H1 (cell line): Measurements from ENCODE around the gene VSX1. TPM values are rescaled to one million over a fixed set of nuclear protein-coding genes. Genes with fewer than 3 reads are reported as not detected.

ENCODE experiments used
- CTCF ChIA-PET: fragments of 300-600 bp; sonication (Branson Sonifier 250); formaldehyde crosslinking; loops from one replicate; lab custom pipeline; 2021; ENCODE audit not compliant: partially characterized antibody; lab: Charles Lee
- POLR2A ChIA-PET: fragments of 300-600 bp; sonication (Branson Sonifier 250); formaldehyde crosslinking; loops from one replicate; lab custom pipeline; 2021; ENCODE audit warnings: inconsistent platforms; ENCODE audit not compliant: partially characterized antibody; lab: Charles Lee
- DNase-seq, 2 experiments: peaks; one replicate each; pipeline versions ENCODE4 v3.0.0 to v3.0.0-alpha.2; 2010 to 2022; ENCODE audit warnings: low spot score in 2 of 2, low read depth in 1 of 2, mixed read lengths in 1 of 2
- FAIRE-seq: peaks from 2 replicates; lab custom pipeline; 2011; peaks lifted over from hg19 to GRCh38; lab: Jason Lieb, UNC
- H2AFZ ChIP-seq: 2 replicates; pipeline ENCODE4 v1.8.1; 2012; ENCODE audit warnings: low read length, inconsistent platforms
- H2AK5ac ChIP-seq: 2 replicates; pipeline ENCODE4 v1.6.1; 2013; ENCODE audit warnings: low read depth, low read length
- H2BK120ac ChIP-seq: replicated peaks from 2 replicates; pipeline ENCODE3; 2013; ENCODE audit warnings: low read depth, low read length, inconsistent platforms
- H2BK12ac ChIP-seq: 2 replicates; pipeline ENCODE4 v1.6.1; 2013; ENCODE audit warnings: low read depth, low read length
- H2BK15ac ChIP-seq: 2 replicates; pipeline ENCODE4 v1.6.1; 2013; ENCODE audit warnings: low read length
- H2BK20ac ChIP-seq: 2 replicates; pipeline ENCODE4 v1.6.1; 2013; ENCODE audit warnings: low read length
- H2BK5ac ChIP-seq: 2 replicates; pipeline ENCODE4 v1.6.1; 2013; ENCODE audit warnings: low read depth, low read length
- H3K14ac ChIP-seq: 2 replicates; pipeline ENCODE4 v1.6.1; 2013; ENCODE audit warnings: inconsistent platforms; ENCODE audit not compliant: insufficient read length
- H3K18ac ChIP-seq: 2 replicates; pipeline ENCODE4 v1.6.1; 2013; ENCODE audit warnings: low read length; ENCODE audit errors: extremely low read depth
- H3K23ac ChIP-seq: 2 replicates; pipeline ENCODE4 v1.6.1; 2013; ENCODE audit warnings: inconsistent platforms; ENCODE audit not compliant: insufficient read length
- H3K23me2 ChIP-seq: 2 replicates; pipeline ENCODE4 v1.6.1; 2013; ENCODE audit warnings: low read depth, low read length
- H3K27ac ChIP-seq: 2 replicates; pipeline ENCODE4 v1.6.1; 2011; ENCODE audit warnings: low read depth, low read length, inconsistent platforms
- H3K27me3 ChIP-seq, 4 experiments: replicated peaks in 1 of 4; 1 replicate in 1 of 4; 2 replicates in 3 of 4; pipeline versions ENCODE4 v1.6.1 to v1.8.1; 2011 to 2013; ENCODE audit warnings: low read length in 3 of 4, mild to moderate bottlenecking in 3 of 4, inconsistent platforms in 2 of 4, mixed read lengths in 2 of 4, moderate library complexity in 1 of 4; ENCODE audit not compliant: control insufficient read depth in 3 of 4, insufficient read depth in 3 of 4; ENCODE audit errors: extremely low read depth in 1 of 4
- H3K36me3 ChIP-seq, 4 experiments: 2 replicates each; pipeline versions ENCODE4 v1.6.1 to v1.8.1; 2011 to 2013; ENCODE audit warnings: mild to moderate bottlenecking in 4 of 4, low read length in 3 of 4, moderate library complexity in 2 of 4, control low read depth in 1 of 4, inconsistent platforms in 1 of 4; ENCODE audit not compliant: insufficient read depth in 4 of 4, control insufficient read depth in 2 of 4
- H3K4ac ChIP-seq: replicated peaks from 2 replicates; pipeline ENCODE3; 2013; ENCODE audit warnings: low read length, low read depth, mixed read lengths, inconsistent platforms; ENCODE audit not compliant: insufficient read length
- H3K4me1 ChIP-seq, 4 experiments: replicated peaks in 1 of 4; 1 replicate in 1 of 4; 2 replicates in 3 of 4; pipeline versions ENCODE4 v1.6.1 to v1.8.1; 2011 to 2013; ENCODE audit warnings: low read length in 3 of 4, inconsistent platforms in 2 of 4, mixed read lengths in 1 of 4; ENCODE audit not compliant: insufficient read depth in 4 of 4, control insufficient read depth in 3 of 4
- H3K4me2 ChIP-seq, 2 experiments: 2 replicates each; pipeline versions ENCODE4 v1.6.1 to v1.8.1; 2011 to 2013; ENCODE audit warnings: low read depth in 2 of 2, low read length in 2 of 2, control low read depth in 1 of 2, inconsistent platforms in 1 of 2, mild to moderate bottlenecking in 1 of 2; ENCODE audit not compliant: insufficient read depth in 1 of 2
- H3K4me3 ChIP-seq, 4 experiments: fragments of 200-600, 300-600 bp in 1 of 4; sonication (generic), shearing (Covaris generic), sonication (Bioruptor Twin) in 1 of 4; 2 replicates each; pipeline versions ENCODE4 v1.5.1 to v1.8.1; 2011 to 2016; ENCODE audit warnings: low read length in 4 of 4, low read depth in 3 of 4, control low read depth in 2 of 4, inconsistent platforms in 2 of 4, mild to moderate bottlenecking in 2 of 4, mixed read lengths in 1 of 4, moderate library complexity in 1 of 4; ENCODE audit not compliant: insufficient read depth in 2 of 4; ENCODE audit errors: extremely low read depth in 1 of 4
- H3K56ac ChIP-seq: replicated peaks from 2 replicates; pipeline ENCODE3; 2013; ENCODE audit warnings: low read depth, mild to moderate bottlenecking, mixed read lengths, low read length, inconsistent platforms; ENCODE audit not compliant: insufficient read length
- H3K79me1 ChIP-seq: 2 replicates; pipeline ENCODE4 v1.6.1; 2013; ENCODE audit warnings: low read depth, low read length, control low read depth
- H3K79me2 ChIP-seq, 2 experiments: 2 replicates each; pipeline versions ENCODE4 v1.6.1 to v1.8.1; 2012 to 2013; ENCODE audit warnings: low read length in 2 of 2, mild to moderate bottlenecking in 2 of 2, inconsistent platforms in 1 of 2; ENCODE audit not compliant: insufficient read depth in 2 of 2, control insufficient read depth in 1 of 2
- H3K9ac ChIP-seq, 4 experiments: replicated peaks in 1 of 4; 1 replicate in 1 of 4; 2 replicates in 3 of 4; pipeline versions ENCODE4 v1.6.1 to v1.8.1; 2011 to 2013; ENCODE audit warnings: low read depth in 3 of 4, low read length in 3 of 4, control low read depth in 2 of 4, mild to moderate bottlenecking in 2 of 4, moderate library complexity in 2 of 4, inconsistent platforms in 1 of 4; ENCODE audit errors: extremely low read depth in 1 of 4
- H3K9me3 ChIP-seq, 2 experiments: 2 replicates each; pipeline versions ENCODE4 v1.6.1 to v1.8.1; 2012 to 2013; ENCODE audit warnings: mild to moderate bottlenecking in 2 of 2, moderate library complexity in 2 of 2, control low read depth in 1 of 2, inconsistent platforms in 1 of 2, low read depth in 1 of 2, low read length in 1 of 2, mixed read lengths in 1 of 2; ENCODE audit not compliant: insufficient read depth in 2 of 2
- H4K20me1 ChIP-seq, 2 experiments: replicated peaks in 1 of 2; 2 replicates each; pipeline versions ENCODE3 to v1.8.1; 2011 to 2013; ENCODE audit warnings: inconsistent platforms in 2 of 2, low read length in 2 of 2, mild to moderate bottlenecking in 1 of 2; ENCODE audit not compliant: insufficient read depth in 2 of 2, control insufficient read depth in 1 of 2
- H4K5ac ChIP-seq: 2 replicates; pipeline ENCODE4 v1.6.1; 2013; ENCODE audit warnings: low read length, low read depth, mixed read lengths, inconsistent platforms; ENCODE audit not compliant: insufficient read length
- H4K8ac ChIP-seq: 2 replicates; pipeline ENCODE4 v1.8.0; 2013; ENCODE audit warnings: mild to moderate bottlenecking, moderate library complexity, low read length, inconsistent platforms; ENCODE audit not compliant: insufficient read depth; ENCODE audit errors: extremely low read depth
- H4K91ac ChIP-seq: replicated peaks from 2 replicates; pipeline ENCODE3; 2013; ENCODE audit warnings: low read length, mixed read lengths, inconsistent platforms; ENCODE audit not compliant: insufficient read length
- ASH2L ChIP-seq: fragments of 200-600, 300-600 bp; sonication (generic); IDR thresholded peaks from one replicate; pipeline ENCODE4 v1.7.1; 2017; ENCODE audit warnings: low read length
- CBX8 ChIP-seq: fragments of 300-800, 300-1000 bp; sonication (generic); IDR thresholded peaks from 2 replicates; pipeline ENCODE4 v1.7.1; 2016; ENCODE audit warnings: low read depth, low read length, borderline replicate concordance
- CTBP2 ChIP-seq: IDR thresholded peaks from 2 replicates; pipeline ENCODE4 v1.7.0; 2011; ENCODE audit warnings: borderline replicate concordance, mild to moderate bottlenecking, moderate library complexity, mixed read lengths, low read length; ENCODE audit not compliant: insufficient read depth, insufficient read length
- EGR1 ChIP-seq: IDR thresholded peaks from 2 replicates; pipeline ENCODE4 v1.6.1; 2011; ENCODE audit warnings: low read depth, low read length, borderline replicate concordance
- FOSL1 ChIP-seq: IDR thresholded peaks from 2 replicates; pipeline ENCODE4 v1.6.1; 2011; ENCODE audit warnings: mild to moderate bottlenecking, low read depth, low read length, moderate library complexity; ENCODE audit not compliant: insufficient read depth
- JUND ChIP-seq: IDR thresholded peaks from 2 replicates; pipeline ENCODE4 v1.6.1; 2011; ENCODE audit warnings: mild to moderate bottlenecking, improper control_type of control experiment, low read length
- KDM1A ChIP-seq: fragments of 200-600, 300-600 bp; sonication (generic); IDR thresholded peaks from 2 replicates; pipeline ENCODE4 v1.7.1; 2016; ENCODE audit warnings: mild to moderate bottlenecking, low read length, borderline replicate concordance
- KDM5A ChIP-seq: fragments of 200-600 bp; IDR thresholded peaks from 2 replicates; pipeline ENCODE4 v1.7.1; 2012; ENCODE audit warnings: mild to moderate bottlenecking, low read length, inconsistent platforms, mixed read lengths
- RAD21 ChIP-seq, 2 experiments: IDR thresholded peaks in 1 of 2; conservative IDR thresholded peaks in 1 of 2; 2 replicates each; pipeline ENCODE4 v1.6.1; 2011; ENCODE audit warnings: low read depth in 2 of 2, low read length in 2 of 2, improper control_type of control experiment in 1 of 2, inconsistent platforms in 1 of 2, mild to moderate bottlenecking in 1 of 2, moderate library complexity in 1 of 2
- SRF ChIP-seq: IDR thresholded peaks from 2 replicates; pipeline ENCODE4 v1.6.1; 2011; ENCODE audit warnings: mild to moderate bottlenecking, low read depth, low read length, moderate library complexity
- TAF7 ChIP-seq: optimal IDR thresholded peaks from 2 replicates; pipeline ENCODE3; 2011; ENCODE audit warnings: low read depth, mild to moderate bottlenecking, inconsistent platforms, low read length, moderate library complexity, borderline replicate concordance
- TEAD4 ChIP-seq: IDR thresholded peaks from 2 replicates; pipeline ENCODE4 v1.6.1; 2012; ENCODE audit warnings: low read depth, low read length, inconsistent platforms, mixed read lengths
- ZNF274 ChIP-seq: IDR thresholded peaks from 2 replicates; pipeline ENCODE4 v1.7.0; 2012; ENCODE audit warnings: low read length, borderline replicate concordance; ENCODE audit errors: extremely low read depth
- WGBS, 2 experiments: shearing (Covaris generic) in 1 of 2; methylation state at CpG; one replicate each; pipeline versions ENCODE4 v1.1.6 to v1.1.7; 2013 to 2015; ENCODE audit warnings: low lambda C conversion rate in 2 of 2, mixed read lengths in 2 of 2, inconsistent platforms in 1 of 2, low coverage in 1 of 2, missing lambda C conversion rate in 1 of 2; ENCODE audit not compliant: insufficient replicate concordance in 2 of 2, insufficient coverage in 1 of 2, insufficient read length in 1 of 2; ENCODE audit errors: extremely low coverage in 1 of 2, missing lambda C conversion rate in 1 of 2; 5-methylcytosine and 5-hydroxymethylcytosine counted together
- polyA plus RNA-seq, 7 experiments: library from polyadenylated mRNA; depleted of rRNA in 3 of 7; stranded (reverse) in 5 of 7; unstranded in 2 of 7; fragments of >200 nt in 5 of 7; fragments of 200-250 nt in 2 of 7; gene quantifications; 1 replicate in 5 of 7; 2 replicates in 1 of 7; 4 replicates in 1 of 7; pipeline versions ENCODE4 v1.2.1 to v1.2.3, GENCODE V29; 2011 to 2013; ENCODE audit warnings: missing spikeins in 2 of 7, mixed read lengths in 2 of 7
- total RNA-seq: library from RNA; stranded (reverse); fragmentation: NEBNext Ultra II Directional; extraction: Animal tissue kit (Norgen Biotek cat#: 25700); gene quantifications from 2 replicates; pipeline ENCODE4 v1.2.1, GENCODE V29; 2021
- TF ChIP-seq, protein P1 (sequence below): IDR thresholded peaks from 2 replicates; pipeline ENCODE4 v1.6.1; 2011; ENCODE audit warnings: low read depth, mild to moderate bottlenecking, low read length; ENCODE audit not compliant: insufficient read depth

The VSX1 gene
- total and polyA plus RNA-seq, 2 of the 8 experiments (the other 6 are each of a cell fraction or from before 2014, with no cell fraction given), result 0.14 TPM; not detected in 1

DNA sequence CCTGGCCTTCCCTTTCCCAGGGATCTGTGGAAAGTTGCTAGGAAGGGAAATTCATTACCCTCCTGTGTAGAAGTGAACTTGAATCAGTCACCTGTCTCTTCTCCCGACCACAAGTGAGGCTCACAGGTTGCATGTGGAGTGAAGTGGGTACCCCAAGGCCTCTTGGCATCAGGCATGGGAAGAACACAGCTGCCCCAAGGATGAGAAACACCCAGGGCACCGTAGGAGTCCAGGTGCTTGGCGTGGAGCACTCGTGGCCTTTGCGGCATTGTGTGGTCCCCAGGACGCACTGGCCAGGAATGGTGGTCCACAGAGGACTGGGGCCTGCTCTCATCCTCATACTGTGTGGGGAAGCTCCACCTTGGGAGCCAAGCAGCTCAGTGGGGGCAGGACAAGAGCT, 47.5 kb upstream of the VSX1 start:
- Histone ChIP-seq H2BK120ac (no peak overlapping the region), H3K23ac (no peak overlapping the region), H4K20me1 (no peaks in the 10 kb centered on the region), H3K79me1 (no peaks in the 10 kb centered on the region), H2BK15ac (no peak overlapping the region), H3K4me2 (no peak overlapping the region), H3K9me3 (no peaks in the 10 kb centered on the region), H2AK5ac (no peak overlapping the region), H4K8ac (no peak overlapping the region), H3K14ac (no peak overlapping the region), H2BK12ac (no peak overlapping the region), H3K23me2 (no peaks in the 10 kb centered on the region), H4K5ac (no peak overlapping the region), H3K27ac (no peak overlapping the region), H4K91ac (no peak overlapping the region), H3K79me2 (no peaks in the 10 kb centered on the region), H3K27me3 (no peaks in the 10 kb centered on the region), H2AFZ (no peak overlapping the region), H3K56ac (no peak overlapping the region), H2BK20ac (no peak overlapping the region), H3K36me3 (no peaks in the 10 kb centered on the region), H3K4me1 (no peaks in the 10 kb centered on the region), H2BK5ac (no peak overlapping the region), H3K18ac (no peak overlapping the region), H3K4ac (no peak overlapping the region), H3K9ac (no peak overlapping the region), H3K4me3 (no peak overlapping the region)
- no peak for FAIRE-seq
- ChIA-PET POLR2A (interaction anchor here (1.4 kb wide), 1 partner anchor 11 kb away, joined by 3 read pairs; no protein-coding TSS in a partner anchor), CTCF (interaction anchor here (0.6 to 1.5 kb wide), 5 partner anchors 9 to 117 kb away, joined by 3 to 7 read pairs (median 3); no protein-coding TSS in a partner anchor)
- 85% methylated on average over 6 of the region's 6 CpGs; no CpG with 5 or more reads in 1 of the 2 experiments for WGBS, 2 experiments
- DNase-seq, result no peak
- no peak for TF ChIP-seq EGR1
- no peak for TF ChIP-seq ASH2L
- TF ChIP-seq JUND, result no peak
- TF ChIP-seq CBX8, result no peak
- no peak for TF ChIP-seq KDM5A
- TF ChIP-seq TEAD4, result no peak
- no peak for TF ChIP-seq ZNF274
- TF ChIP-seq, protein P1, sequence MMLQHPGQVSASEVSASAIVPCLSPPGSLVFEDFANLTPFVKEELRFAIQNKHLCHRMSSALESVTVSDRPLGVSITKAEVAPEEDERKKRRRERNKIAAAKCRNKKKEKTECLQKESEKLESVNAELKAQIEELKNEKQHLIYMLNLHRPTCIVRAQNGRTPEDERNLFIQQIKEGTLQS, result no peak
- no peak for TF ChIP-seq RAD21 (IDR thresholded peaks at IDR 0.05 in 1 of 2, conservative IDR thresholded peaks at IDR 0.05 in 1 of 2; ENCODE audit: low read depth in 2 of 2, low read length in 2 of 2)
- TF ChIP-seq TAF7, result no peak
- no peak for TF ChIP-seq KDM1A
- no peak for TF ChIP-seq CTBP2
- no peak for TF ChIP-seq FOSL1
- no peak for TF ChIP-seq SRF
